GM19455 (cell line): ENCODE results near the gene HRH1.

Experiments used
- ATAC-seq: cut with Tn5 transposase; IDR thresholded peaks from one replicate; pipeline ENCODE4 v1.9.1; 2021; ENCODE audit not compliant: unreplicated experiment

The HRH1 gene

GRCh38 chr3:11306817-11307589 lies 152.7 kb downstream of the HRH1 start:
- no peak for ATAC-seq

GRCh38 chr3:11307830-11308432 lies 153.6 kb downstream of the HRH1 start:
- ATAC-seq: no peak

GRCh38 chr3:11310258-11310657 lies 156.0 kb downstream of the HRH1 start:
- no peak for ATAC-seq

- no peak for ATAC-seq
Observed at GRCh38 chr3:11312166-11312565, 157.9 kb downstream of the HRH1 start.
